Duodenal mucosa (tissue), 2 donors: ENCODE results near the gene NKAP.
"Not testable (repeated sequence)": the region's sequence is repeated elsewhere in the genome, so short reads cannot be mapped to it uniquely, and the experiment has no call there.

Experiments used
- H3K27ac ChIP-seq: one replicate; pipeline ENCODE4 v1.7.0; 2013; ENCODE audit warnings: low read depth, low read length
- H3K27me3 ChIP-seq, 2 donors: one replicate each; pipeline ENCODE4 v1.7.0; 2013; ENCODE audit warnings: low read length in 2 of 2, control low read depth in 1 of 2; ENCODE audit not compliant: insufficient read depth in 2 of 2, control insufficient read depth in 1 of 2
- H3K36me3 ChIP-seq, 2 donors: one replicate each; pipeline ENCODE4 v1.7.0; 2013; ENCODE audit warnings: low read length in 2 of 2, control low read depth in 1 of 2; ENCODE audit not compliant: insufficient read depth in 2 of 2, control insufficient read depth in 1 of 2
- H3K4me1 ChIP-seq, 2 donors: one replicate each; pipeline ENCODE4 v1.7.0; 2013; ENCODE audit warnings: low read length in 2 of 2, control low read depth in 1 of 2; ENCODE audit not compliant: insufficient read depth in 2 of 2, control insufficient read depth in 1 of 2
- H3K4me3 ChIP-seq, 2 donors: one replicate each; pipeline ENCODE4 v1.7.0; 2013; ENCODE audit warnings: low read length in 2 of 2, low read depth in 1 of 2
- H3K9ac ChIP-seq, 2 donors: one replicate each; pipeline ENCODE4 v1.7.0; 2013; ENCODE audit warnings: low read length in 2 of 2, low read depth in 1 of 2
- H3K9me3 ChIP-seq, 2 donors: one replicate each; pipeline ENCODE4 v1.7.0; 2013; ENCODE audit warnings: low read length in 2 of 2, control low read depth in 1 of 2; ENCODE audit not compliant: control insufficient read depth in 1 of 2

The NKAP gene

GRCh38 chrX:119891961-119892692, 51.4 kb downstream of the NKAP start:
- not testable (repeated sequence) for H3K9ac ChIP-seq, H3K27me3 ChIP-seq, H3K36me3 ChIP-seq, H3K4me3 ChIP-seq, H3K9me3 ChIP-seq, H3K4me1 ChIP-seq, H3K27ac ChIP-seq

GRCh38 chrX:119890626-119891025, 52.9 kb downstream of the NKAP start:
- H3K27ac ChIP-seq, H3K4me1 ChIP-seq, H3K36me3 ChIP-seq, H3K27me3 ChIP-seq, H3K4me3 ChIP-seq, H3K9me3 ChIP-seq, H3K9ac ChIP-seq: not testable (repeated sequence)

- H3K36me3 ChIP-seq = no peaks in the 10 kb centered on the region
- H3K4me1 ChIP-seq = no peaks in the 10 kb centered on the region
- no peak overlapping the region for H3K9ac ChIP-seq
- H3K27ac ChIP-seq = no peak overlapping the region
- H3K9me3 ChIP-seq = no peaks in the 10 kb centered on the region
- no peaks in the 10 kb centered on the region for H3K27me3 ChIP-seq
- H3K4me3 ChIP-seq = peak overlapping the region; percentile 58 to 61
Measured at GRCh38 chrX:119887721-119888425, 55.7 kb downstream of the NKAP start.

- H3K4me1 ChIP-seq = no peaks in the 10 kb centered on the region
- no peaks in the 10 kb centered on the region for H3K9me3 ChIP-seq
- H3K27ac ChIP-seq = peak overlapping the region; percentile 30
- H3K9ac ChIP-seq = peak overlapping the region in 1 of 2 donors; percentile 51
- peak overlapping the region; percentile 61 to 68 for H3K4me3 ChIP-seq
- no peaks in the 10 kb centered on the region for H3K27me3 ChIP-seq
- H3K36me3 ChIP-seq = no peaks in the 10 kb centered on the region
Measured at GRCh38 chrX:119885554-119886428, 57.8 kb downstream of the NKAP start.

GRCh38 chrX:119880552-119881437, 62.8 kb downstream of the NKAP start:
- H3K4me1 ChIP-seq = no peaks in the 10 kb centered on the region

GRCh38 chrX:119880076-119880475, 63.5 kb downstream of the NKAP start:
- Histone ChIP-seq H3K9me3 (no peaks in the 10 kb centered on the region), H3K9ac (no peak overlapping the region), H3K27me3 (no peaks in the 10 kb centered on the region), H3K36me3 (peaks cover 4 to 10% of the 10 kb centered on the region in 2 donors), H3K4me1 (no peaks in the 10 kb centered on the region), H3K27ac (no peak overlapping the region), H3K4me3 (no peak overlapping the region)

More at GRCh38 chrX:119880552-119881437, 62.8 kb downstream of the NKAP start:
- no peak overlapping the region for H3K9ac ChIP-seq
- peaks cover 4 to 8% of the 10 kb centered on the region in 2 donors for H3K36me3 ChIP-seq
- H3K27ac ChIP-seq = no peak overlapping the region
- no peak overlapping the region for H3K4me3 ChIP-seq
- H3K27me3 ChIP-seq = no peaks in the 10 kb centered on the region
- H3K9me3 ChIP-seq = no peaks in the 10 kb centered on the region

- Histone ChIP-seq H3K9ac (no peak overlapping the region), H3K27me3 (no peaks in the 10 kb centered on the region), H3K4me3 (no peak overlapping the region), H3K9me3 (no peaks in the 10 kb centered on the region), H3K36me3 (peaks cover 4 to 13% of the 10 kb centered on the region in 2 donors), H3K27ac (no peak overlapping the region), H3K4me1 (no peaks in the 10 kb centered on the region)
Measured at GRCh38 chrX:119878740-119879139, 64.8 kb downstream of the NKAP start.

- Histone ChIP-seq H3K9ac (peak within 1 kb of the TSS; percentile 93 to 96), H3K27ac (peak within 1 kb of the TSS; percentile 98), H3K9me3 (no peaks in the 10 kb centered on the region), H3K4me3 (peak within 1 kb of the TSS; percentile 91 to 92), H3K36me3 (peaks cover 0 to 13% of the 10 kb centered on the region in 2 donors), H3K4me1 (peaks cover 7 to 10% of the 10 kb centered on the region in 2 donors), H3K27me3 (no peaks in the 10 kb centered on the region)
Measured at GRCh38 chrX:119871599-119872395, 71.8 kb downstream of the NKAP start, which contains the start of the genes NDUFA1 and RNF113A. NDUFA1 (plus strand) TSS chrX:119871832; CDS start chrX:119871912, 80 bp downstream. RNF113A (minus strand) TSS chrX:119871733; CDS start chrX:119871613, 120 bp downstream.

- Histone ChIP-seq H3K4me1 (peaks cover 7 to 10% of the 10 kb centered on the region in 2 donors), H3K27me3 (no peaks in the 10 kb centered on the region), H3K36me3 (peaks cover 0 to 7% of the 10 kb centered on the region in 2 donors), H3K4me3 (peak overlapping the region; percentile 91 to 92), H3K27ac (peak overlapping the region; percentile 98), H3K9ac (peak overlapping the region; percentile 93 to 96), H3K9me3 (no peaks in the 10 kb centered on the region)
Measured at GRCh38 chrX:119871245-119871598, 72.3 kb downstream of the NKAP start.
